OCI-LY1 (cell line): ENCODE data around the gene NEDD4L.

ENCODE experiments used
- H2AFZ ChIP-seq: fragments of 200-600 bp; sonication (generic), shearing (Covaris generic); 2 replicates; pipeline ENCODE4 v1.6.0; 2014; ENCODE audit warnings: antibody characterized with exemption, mild to moderate bottlenecking, low read length
- H3F3A ChIP-seq: fragments of 200-600 bp; sonication (generic), shearing (Covaris generic); 2 replicates; pipeline ENCODE4 v1.6.0; 2014; ENCODE audit warnings: mild to moderate bottlenecking, antibody characterized with exemption, low read length, moderate library complexity; ENCODE audit not compliant: insufficient read depth
- H3K27ac ChIP-seq: fragments of 200-600 bp; sonication (generic); 2 replicates; pipeline ENCODE4 v1.5.1; 2014; ENCODE audit warnings: low read length, mixed run types, mild to moderate bottlenecking, low read depth; ENCODE audit not compliant: poor library complexity, severe bottlenecking
- H3K27me3 ChIP-seq: fragments of 200-600 bp; sonication (generic); 2 replicates; pipeline ENCODE4 v1.6.0; 2014; ENCODE audit warnings: antibody characterized with exemption, mild to moderate bottlenecking, low read length, moderate library complexity; ENCODE audit not compliant: insufficient read depth
- H3K36me3 ChIP-seq: fragments of 200-600 bp; sonication (generic); 2 replicates; pipeline ENCODE4 v1.6.1; 2014; ENCODE audit warnings: mild to moderate bottlenecking, antibody characterized with exemption, low read length, moderate library complexity, mixed read lengths; ENCODE audit not compliant: insufficient read depth
- H3K4me1 ChIP-seq: fragments of 200-600 bp; sonication (generic); 2 replicates; pipeline ENCODE4 v1.5.1; 2014; ENCODE audit warnings: mild to moderate bottlenecking, low read length, moderate library complexity; ENCODE audit not compliant: insufficient read depth, severe bottlenecking
- H3K4me2 ChIP-seq: fragments of 200-600 bp; sonication (generic), shearing (Covaris generic); 2 replicates; pipeline ENCODE4 v1.6.1; 2014; ENCODE audit warnings: low read length
- H3K4me3 ChIP-seq: fragments of 200-600 bp; sonication (generic); 2 replicates; pipeline ENCODE4 v1.5.1; 2014; ENCODE audit warnings: low read length, low read depth, mild to moderate bottlenecking, mixed read lengths; ENCODE audit not compliant: poor library complexity, severe bottlenecking
- H3K79me2 ChIP-seq: fragments of 200-600 bp; shearing (Covaris generic); 2 replicates; pipeline ENCODE4 v1.6.1; 2016; ENCODE audit warnings: mixed run types, low read length, mixed read lengths; ENCODE audit not compliant: insufficient read depth
- H3K9ac ChIP-seq: fragments of 200-600 bp; sonication (generic), shearing (Covaris generic); 2 replicates; pipeline ENCODE4 v1.6.1; 2014; ENCODE audit warnings: mild to moderate bottlenecking, low read length, mixed read lengths
- H3K9me2 ChIP-seq: fragments of 200-600 bp; sonication (generic), shearing (Covaris generic); 2 replicates; pipeline ENCODE4 v1.6.1; 2014; ENCODE audit warnings: low read depth, mild to moderate bottlenecking, low read length, mixed read lengths
- H3K9me3 ChIP-seq: fragments of 200-600 bp; shearing (Covaris generic); 2 replicates; pipeline ENCODE4 v1.6.1; 2014; ENCODE audit warnings: low read length, mixed read lengths
- H4K20me1 ChIP-seq: fragments of 200-600 bp; sonication (generic), shearing (Covaris generic); 2 replicates; pipeline ENCODE4 v1.6.0; 2016; ENCODE audit warnings: mild to moderate bottlenecking, low read length; ENCODE audit not compliant: insufficient read depth
- EZH2 ChIP-seq: fragments of 200-600 bp; sonication (generic), shearing (Covaris generic); IDR thresholded peaks from 2 replicates; pipeline ENCODE4 v1.8.0; 2017; ENCODE audit warnings: borderline replicate concordance, mixed run types, mild to moderate bottlenecking, antibody characterized with exemption, low read length, moderate library complexity, mixed read lengths
- TF ChIP-seq, protein P1 (sequence below): fragments of 200-600 bp; sonication (generic), shearing (Covaris generic); IDR thresholded peaks from 2 replicates; pipeline ENCODE4 v1.5.1; 2017; ENCODE audit warnings: mild to moderate bottlenecking, antibody characterized with exemption, low read length, moderate library complexity, mixed read lengths

NEDD4L gene

DNA sequence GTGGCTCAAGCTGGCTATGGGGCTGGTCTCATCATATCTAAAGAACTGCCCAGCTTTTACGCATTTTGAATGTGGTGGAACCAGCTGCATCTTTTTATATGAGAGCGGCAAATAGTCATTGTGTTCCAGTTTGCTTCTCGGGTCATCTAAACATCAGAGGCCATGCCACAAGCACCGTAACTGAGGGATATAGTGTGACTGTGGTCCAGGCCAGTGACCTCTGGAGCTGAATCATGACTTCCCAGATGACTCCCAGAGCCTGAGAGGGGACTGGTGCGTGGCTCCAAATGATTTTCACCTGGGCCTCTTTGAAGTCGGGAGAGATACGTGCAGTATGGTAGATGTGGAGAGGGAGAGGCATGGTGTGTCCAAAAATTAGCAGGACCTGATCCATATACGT is 271.0 kb downstream of the NEDD4L start:
- Histone ChIP-seq H2AFZ (no peak overlapping the region), H3K4me2 (no peak overlapping the region), H3K79me2 (no peaks in the 10 kb centered on the region), H3K36me3 (no peaks in the 10 kb centered on the region), H3K27ac (no peak overlapping the region), H3K27me3 (no peaks in the 10 kb centered on the region), H3K4me1 (no peaks in the 10 kb centered on the region), H3K4me3 (no peak overlapping the region), H3F3A (no peaks in the 10 kb centered on the region), H3K9ac (no peak overlapping the region), H3K9me2 (no peaks in the 10 kb centered on the region), H3K9me3 (no peaks in the 10 kb centered on the region), H4K20me1 (no peaks in the 10 kb centered on the region)
- TF ChIP-seq EZH2 = no peak
- TF ChIP-seq, protein P1, sequence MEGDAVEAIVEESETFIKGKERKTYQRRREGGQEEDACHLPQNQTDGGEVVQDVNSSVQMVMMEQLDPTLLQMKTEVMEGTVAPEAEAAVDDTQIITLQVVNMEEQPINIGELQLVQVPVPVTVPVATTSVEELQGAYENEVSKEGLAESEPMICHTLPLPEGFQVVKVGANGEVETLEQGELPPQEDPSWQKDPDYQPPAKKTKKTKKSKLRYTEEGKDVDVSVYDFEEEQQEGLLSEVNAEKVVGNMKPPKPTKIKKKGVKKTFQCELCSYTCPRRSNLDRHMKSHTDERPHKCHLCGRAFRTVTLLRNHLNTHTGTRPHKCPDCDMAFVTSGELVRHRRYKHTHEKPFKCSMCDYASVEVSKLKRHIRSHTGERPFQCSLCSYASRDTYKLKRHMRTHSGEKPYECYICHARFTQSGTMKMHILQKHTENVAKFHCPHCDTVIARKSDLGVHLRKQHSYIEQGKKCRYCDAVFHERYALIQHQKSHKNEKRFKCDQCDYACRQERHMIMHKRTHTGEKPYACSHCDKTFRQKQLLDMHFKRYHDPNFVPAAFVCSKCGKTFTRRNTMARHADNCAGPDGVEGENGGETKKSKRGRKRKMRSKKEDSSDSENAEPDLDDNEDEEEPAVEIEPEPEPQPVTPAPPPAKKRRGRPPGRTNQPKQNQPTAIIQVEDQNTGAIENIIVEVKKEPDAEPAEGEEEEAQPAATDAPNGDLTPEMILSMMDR = no peak

DNA sequence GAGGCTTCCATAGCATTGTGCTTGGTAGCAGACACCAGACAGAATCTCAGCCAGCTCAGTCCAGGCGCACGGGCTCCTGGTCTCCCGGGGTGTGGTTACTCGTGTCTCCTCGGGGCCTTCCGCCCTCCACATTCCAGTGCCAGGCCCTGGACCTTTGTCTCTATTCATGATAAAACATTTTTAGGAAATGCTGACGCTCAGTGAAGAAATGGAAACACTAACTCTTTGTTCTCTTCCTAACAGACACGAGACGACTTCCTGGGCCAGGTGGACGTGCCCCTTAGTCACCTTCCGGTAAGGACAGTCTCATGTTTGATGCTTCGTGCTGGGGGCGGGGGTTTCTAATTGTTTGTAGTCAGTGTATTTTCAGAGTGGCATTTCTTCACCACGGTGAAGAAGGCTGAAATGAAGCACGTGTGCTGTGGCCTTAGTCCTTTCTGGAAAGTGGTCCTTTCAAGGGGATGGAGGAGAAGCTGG is 271.8 kb downstream of the NEDD4L start:
- Histone ChIP-seq H3F3A (no peaks in the 10 kb centered on the region), H3K9ac (no peak overlapping the region), H4K20me1 (no peaks in the 10 kb centered on the region), H3K4me3 (no peak overlapping the region), H3K27ac (no peak overlapping the region), H3K4me2 (no peak overlapping the region), H2AFZ (no peak overlapping the region), H3K9me2 (no peaks in the 10 kb centered on the region), H3K27me3 (no peaks in the 10 kb centered on the region), H3K9me3 (no peaks in the 10 kb centered on the region), H3K79me2 (no peaks in the 10 kb centered on the region), H3K4me1 (no peaks in the 10 kb centered on the region), H3K36me3 (no peaks in the 10 kb centered on the region)
- TF ChIP-seq, protein P1 = no peak
- TF ChIP-seq EZH2 = no peak

DNA sequence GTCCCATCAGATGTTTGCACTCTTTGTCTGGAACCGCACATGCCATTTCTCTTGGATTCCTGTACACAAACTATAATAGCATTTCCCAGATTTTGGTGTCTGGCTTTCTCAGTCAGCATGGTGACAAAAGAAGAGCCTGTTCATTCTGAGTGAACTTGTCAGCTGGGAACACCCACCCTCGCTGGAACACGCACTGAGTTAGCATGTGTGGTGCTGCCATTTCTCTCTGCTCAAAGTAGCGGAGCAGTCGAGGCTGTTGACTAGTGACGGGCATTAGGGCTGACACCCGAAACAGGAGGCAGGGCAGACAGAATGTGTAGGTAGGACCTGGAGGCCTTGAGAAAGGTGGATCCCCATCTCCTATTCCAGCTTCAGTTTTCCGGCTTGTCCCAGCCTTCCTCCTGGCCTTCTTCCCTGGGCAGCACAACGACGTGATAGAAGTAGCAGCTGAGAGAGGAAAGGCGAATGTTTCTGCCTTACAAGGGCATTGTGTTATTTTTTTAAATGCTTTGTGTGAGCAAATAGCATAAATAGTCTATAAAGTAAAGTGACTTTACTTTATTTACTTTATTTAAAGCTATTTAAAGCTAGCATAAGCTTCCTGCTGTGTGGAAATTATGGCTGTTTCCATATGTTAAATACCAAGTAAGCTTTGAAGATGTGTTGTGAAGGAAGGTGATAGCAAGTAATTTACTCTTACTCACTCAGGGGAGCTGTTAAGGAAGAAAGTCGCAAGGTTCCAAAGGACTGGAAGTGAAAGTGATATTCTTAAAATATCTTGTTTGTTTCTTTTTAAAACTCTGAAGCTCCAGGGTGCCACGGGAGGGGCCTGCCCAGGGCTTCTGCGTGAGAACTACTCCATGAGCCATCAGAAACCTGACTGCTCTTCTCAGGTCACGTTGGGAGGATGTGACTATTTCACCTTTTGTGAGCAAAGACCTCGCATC is 272.6 kb downstream of the NEDD4L start:
- no peak overlapping the region for H3K27ac ChIP-seq
- TF ChIP-seq, protein P1 = no peak
- TF ChIP-seq EZH2 = no peak
- no peak overlapping the region for H2AFZ ChIP-seq
- H3K4me1 ChIP-seq = no peaks in the 10 kb centered on the region
- H3K9me2 ChIP-seq = no peaks in the 10 kb centered on the region
- no peaks in the 10 kb centered on the region for H3K9me3 ChIP-seq
- no peak overlapping the region for H3K9ac ChIP-seq
- no peaks in the 10 kb centered on the region for H4K20me1 ChIP-seq
- H3K36me3 ChIP-seq = no peaks in the 10 kb centered on the region
- H3F3A ChIP-seq = no peaks in the 10 kb centered on the region
- no peaks in the 10 kb centered on the region for H3K79me2 ChIP-seq
- H3K4me3 ChIP-seq = no peak overlapping the region
- H3K27me3 ChIP-seq = no peaks in the 10 kb centered on the region
- H3K4me2 ChIP-seq = no peak overlapping the region
